CD4-positive, alpha-beta T cell treated with Interleukin-15 for 1 hour (primary cell): ENCODE measurements around the gene F10.

Experiments used
- DNase-seq: peaks from one replicate; pipeline ENCODE4 v3.0.0-alpha.2; 2020

Gene F10

DNA sequence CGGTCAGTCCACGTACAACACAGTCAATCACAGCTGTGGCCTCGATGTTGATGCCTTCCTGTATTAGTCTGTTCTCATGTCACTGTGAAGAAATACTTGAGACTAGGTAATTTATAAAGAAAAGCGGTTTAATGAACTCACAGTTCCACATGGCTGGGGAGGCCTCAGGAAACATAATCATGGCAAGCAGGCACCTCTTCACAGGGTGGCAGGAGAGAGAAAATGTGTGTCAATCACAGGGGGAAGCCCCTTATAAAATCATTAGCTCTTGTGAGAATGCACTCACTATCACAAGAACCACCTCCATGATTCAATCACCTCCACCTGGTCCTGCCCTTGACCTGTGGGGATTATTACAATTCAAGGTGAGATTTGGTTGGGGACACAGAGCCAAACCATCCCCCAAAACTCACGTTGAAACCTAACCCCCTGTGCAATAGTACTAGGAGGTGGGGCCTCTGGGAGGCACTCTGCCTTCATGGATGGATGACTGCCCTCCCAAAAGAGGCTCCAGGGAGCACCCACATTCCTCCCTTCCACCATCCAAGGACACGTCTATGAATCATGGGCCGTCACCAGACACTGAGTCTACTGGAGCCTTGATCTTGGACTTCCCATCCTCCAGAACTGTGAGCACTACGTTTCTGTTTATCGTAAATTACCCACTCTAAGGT is 33.5 kb downstream of the F10 start:
- no peak for DNase-seq

DNA sequence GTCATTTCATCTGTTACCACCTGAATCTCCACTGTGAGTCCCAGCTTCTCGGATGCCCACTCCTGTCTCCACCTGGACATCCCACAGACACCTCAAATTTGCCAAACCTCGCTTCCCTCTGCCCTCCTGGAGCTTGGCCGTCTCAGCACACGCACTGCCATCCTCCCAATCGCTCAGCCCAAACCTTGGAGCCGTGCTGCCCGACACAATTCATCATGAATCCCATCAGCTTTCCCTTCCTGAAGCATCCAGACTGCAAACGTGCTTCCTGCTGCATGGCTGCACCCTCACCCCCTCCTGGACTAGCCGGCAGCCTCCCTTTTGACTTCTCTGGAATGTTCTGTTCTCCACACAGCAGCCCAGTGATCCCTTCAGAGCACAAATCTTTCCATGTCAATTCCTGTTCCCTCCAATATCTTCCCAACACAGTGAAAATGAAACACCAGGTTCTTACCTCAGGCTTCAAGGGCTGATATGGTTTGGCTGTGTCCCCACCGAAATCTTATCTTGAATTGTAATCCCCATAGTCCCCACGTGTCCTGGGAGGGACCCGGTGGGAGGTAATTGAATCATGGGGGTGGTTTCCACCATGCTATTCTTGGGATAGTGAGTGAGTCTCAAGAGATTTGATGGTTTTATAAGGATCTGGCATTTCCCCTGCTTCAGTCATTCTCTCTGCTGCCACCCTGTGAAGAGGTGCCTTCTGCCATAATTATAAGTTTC is 34.8 kb downstream of the F10 start:
- DNase-seq = no peak

DNA sequence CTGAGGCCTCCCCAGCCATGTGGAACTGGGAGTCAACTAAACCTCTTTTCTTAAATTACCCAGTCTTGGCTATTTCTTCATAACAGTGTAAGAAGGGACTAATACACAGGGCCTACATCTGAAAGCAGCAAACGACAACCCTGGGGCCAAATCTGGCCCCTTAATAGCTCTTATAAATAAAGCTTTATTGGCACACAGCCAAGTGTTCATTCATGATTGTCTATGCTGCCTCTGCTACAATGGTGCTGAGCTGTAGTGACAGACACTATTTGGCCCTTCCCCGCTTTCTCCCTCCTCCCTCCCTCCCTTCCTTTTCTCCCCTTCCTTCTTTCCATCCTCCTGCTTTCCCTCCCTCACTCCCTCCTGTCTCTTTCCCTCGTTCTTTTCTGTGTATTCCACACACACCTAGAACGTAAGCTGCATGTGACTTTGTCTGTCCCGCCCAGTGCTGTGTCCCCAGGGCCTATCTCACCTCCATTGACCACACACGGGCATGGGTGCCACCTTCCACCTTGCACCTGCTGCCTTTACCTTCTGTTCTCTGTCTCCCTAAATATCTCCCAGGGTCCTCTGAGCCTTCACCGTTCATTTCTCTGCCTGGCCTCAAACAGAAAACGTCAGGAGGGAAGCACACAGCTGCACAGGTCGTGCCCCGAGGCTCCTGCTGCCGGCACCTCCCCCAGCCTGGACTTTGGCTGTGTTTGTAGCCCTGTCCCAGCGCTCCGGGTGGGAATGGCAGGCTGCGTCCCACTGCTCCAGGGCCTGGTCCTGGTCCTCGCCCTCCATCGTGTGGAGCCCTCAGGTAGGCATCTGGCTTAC is 35.5 kb downstream of the F10 start, which contains the start of gene PROZ:
PROZ (plus strand) TSS at position 720 of the 819 bp plus-strand sequence; CDS start at position 733, 13 bp downstream.
- DNase-seq = no peak

DNA sequence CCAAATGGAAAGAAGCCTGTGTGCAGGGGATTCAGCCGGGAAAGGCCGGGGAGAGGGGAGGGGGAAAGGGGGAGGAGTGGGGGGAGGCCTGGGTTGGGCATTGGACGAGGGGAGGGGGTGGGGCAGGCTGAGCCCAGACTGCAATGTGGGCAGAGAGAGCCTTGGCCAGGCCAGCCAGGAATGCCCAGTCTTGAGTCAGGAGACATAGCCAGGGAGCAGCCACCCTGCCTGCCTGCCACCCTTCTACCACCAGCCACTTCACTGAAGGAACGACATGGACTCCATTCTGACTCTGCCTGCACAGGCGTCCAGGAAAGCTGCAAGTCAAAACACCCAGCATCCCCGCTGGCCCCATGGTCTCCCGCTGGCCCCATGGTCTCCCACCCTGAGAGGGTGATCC is 36.3 kb downstream of the F10 start:
- no peak for DNase-seq

DNA sequence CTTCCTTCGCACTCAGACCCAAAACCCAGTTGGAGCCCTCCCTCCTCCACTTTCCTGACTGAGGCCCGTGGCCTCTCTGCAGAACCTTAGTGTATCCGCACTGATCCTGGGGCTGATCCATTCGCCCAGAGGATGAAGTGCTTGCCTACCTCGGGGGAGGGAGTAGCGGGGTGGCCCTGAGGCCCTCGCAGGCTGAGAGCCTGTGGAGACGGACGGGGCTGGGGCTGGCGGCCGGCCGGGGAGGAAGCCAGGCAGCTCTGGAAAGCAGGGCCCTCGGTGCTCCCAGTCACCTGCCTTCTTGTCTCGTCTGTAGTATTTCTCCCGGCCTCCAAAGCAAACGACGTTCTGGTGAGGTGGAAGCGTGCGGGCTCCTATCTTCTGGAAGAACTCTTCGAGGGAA is 37.1 kb downstream of the F10 start:
- DNase-seq = no peak

DNA sequence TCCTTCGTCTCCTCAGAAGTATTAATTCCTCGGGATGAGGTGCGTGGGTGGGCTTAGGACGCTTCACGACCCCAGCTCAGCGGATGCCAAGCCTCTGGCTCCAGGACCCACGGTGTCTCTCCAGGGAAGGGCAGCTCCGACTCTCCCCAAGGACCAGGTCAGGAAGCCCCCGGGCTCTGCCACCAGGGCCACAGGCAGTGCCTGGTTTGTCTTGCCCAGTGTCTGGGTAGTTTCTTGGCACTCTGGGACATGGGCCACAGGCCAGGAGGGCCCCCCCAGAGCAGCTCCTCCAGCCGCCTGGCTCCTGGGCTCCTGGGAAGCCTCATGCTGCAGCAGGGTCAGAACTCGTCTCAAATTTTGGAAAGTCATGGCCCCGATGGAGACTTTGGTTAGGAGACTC is 38.4 kb downstream of the F10 start:
- no peak for DNase-seq

DNA sequence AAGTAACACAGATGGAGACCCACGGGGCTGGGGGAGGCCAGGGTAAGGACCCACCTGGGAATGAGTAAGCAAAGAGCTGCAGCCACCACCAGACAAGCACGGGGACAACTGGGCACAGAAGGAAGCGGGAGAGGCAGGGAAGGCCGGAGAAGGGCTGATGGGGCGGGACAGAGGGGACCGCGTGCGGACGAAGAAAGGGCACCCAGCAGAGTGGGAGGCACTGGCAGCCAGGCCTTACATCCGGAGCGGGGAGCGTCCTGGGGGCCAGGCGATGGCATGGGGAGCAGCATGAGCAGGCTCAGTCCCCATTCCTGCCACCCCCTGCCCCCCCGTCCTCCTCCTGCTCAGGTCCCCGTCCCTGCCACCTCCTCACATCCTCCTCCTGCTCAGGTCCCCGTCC is 38.8 kb downstream of the F10 start:
- no peak for DNase-seq

DNA sequence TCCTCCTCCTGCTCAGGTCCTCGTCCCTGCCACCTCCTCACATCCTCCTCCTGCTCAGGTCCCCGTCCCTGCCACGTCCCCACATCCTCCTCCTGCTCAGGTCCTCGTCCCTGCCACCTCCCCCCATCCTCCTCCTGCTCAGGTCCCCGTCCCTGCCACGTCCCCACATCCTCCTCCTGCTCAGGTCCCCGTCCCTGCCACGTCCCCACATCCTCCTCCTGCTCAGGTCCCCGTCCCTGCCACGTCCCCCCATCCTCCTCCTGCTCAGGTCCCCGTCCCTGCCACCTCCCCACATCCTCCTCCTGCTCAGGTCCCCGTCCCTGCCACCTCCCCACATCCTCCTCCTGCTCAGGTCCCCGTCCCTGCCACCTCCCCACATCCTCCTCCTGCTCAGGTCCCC is 39.4 kb downstream of the F10 start:
- DNase-seq = peak; percentile 6

DNA sequence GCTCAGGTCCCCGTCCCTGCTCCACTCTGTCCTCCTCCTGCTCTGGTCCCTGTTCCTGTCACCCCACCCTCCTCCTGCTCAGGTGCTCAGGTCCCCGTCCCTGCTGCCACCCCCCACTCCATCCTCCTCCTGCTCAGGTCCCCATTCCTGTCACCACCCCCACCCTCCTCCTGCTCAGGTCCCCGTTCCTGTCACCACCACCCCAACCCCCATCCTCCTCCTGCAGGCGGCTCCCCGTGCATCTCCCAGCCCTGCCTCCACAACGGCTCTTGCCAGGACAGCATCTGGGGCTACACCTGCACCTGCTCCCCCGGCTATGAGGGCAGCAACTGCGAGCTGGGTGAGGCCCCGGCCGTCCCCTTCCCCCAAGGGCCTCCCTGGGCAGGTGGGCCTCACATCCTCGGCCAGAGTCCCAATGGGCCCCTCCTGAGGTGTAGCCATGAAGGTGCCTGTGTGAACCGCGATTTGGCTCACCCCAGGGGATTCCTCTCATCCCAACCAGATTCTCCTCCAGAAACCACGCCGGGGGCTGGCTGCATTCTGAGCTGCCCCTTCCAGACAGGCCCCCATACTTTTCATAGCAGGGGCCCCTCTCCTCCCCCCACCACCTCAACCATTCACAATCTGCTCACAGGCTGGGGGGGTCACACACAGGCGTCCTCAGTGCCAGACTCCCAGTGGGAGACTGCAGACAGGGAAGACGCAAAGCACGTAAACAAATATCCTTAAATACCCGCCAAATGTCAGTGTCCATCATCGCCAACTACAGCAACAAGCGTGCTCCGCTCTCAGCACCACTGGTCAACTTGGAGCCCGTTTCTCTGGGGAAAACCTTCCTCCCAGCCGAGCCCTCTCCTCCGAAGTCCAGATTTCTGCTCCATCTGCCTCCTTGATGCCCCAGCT is 40.4 kb downstream of the F10 start:
- DNase-seq = peak; percentile 6

DNA sequence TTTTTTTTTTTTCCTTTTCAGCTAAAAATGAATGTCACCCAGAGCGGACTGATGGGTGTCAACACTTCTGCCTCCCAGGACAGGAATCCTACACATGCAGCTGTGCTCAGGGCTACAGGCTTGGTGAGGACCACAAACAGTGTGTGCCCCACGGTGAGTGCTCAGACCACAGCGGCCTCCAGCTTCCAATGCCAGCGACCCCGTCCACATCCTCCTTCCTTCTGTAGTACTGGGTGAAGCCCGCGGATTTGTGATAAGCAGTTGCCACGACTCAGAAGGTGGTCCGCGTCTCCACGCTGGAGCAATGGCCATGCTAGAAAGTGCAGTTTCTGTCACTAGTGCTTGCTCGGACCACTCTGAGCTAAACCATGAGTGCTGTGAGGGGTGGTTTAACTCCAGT is 41.9 kb downstream of the F10 start:
- peak; percentile 15 for DNase-seq

DNA sequence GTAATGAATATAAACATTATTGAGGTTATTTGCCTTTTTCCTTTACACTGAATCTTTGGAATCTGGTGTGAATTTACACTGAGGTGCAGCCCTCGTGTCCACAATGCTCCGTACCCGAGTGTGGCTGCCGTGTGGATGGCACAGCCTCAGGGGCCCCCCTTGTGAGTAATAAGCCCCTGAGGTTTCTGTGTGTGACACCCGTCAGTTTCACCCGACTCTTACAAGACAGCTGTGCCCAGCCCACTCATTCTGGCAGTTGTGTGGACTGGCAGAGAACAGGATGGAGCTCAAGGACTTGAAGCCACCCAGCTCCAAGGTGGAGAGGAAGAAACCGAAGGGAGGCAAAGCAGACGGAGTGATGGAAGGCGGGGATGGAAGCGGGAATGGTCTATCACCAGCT is 43.7 kb downstream of the F10 start:
- DNase-seq = no peak

DNA sequence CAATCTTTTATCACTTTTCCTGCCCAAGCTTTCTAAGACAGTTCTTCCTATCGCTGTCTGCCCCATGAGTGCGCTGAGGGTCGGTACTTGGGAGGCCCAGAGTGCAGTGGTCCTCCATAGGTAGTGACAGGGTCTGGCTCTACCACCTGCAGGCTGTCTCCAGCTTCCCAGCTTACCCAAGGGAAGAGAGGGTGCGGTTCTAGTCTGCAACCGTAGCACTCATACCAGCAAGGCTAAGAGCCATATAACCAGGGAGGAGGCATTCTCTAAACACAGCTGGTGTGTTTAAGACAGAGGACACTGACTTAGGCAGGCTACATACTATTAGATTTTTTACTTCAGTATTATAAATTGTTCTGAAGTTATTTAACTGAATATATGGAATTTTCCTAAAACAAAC is 44.1 kb downstream of the F10 start:
- no peak for DNase-seq

DNA sequence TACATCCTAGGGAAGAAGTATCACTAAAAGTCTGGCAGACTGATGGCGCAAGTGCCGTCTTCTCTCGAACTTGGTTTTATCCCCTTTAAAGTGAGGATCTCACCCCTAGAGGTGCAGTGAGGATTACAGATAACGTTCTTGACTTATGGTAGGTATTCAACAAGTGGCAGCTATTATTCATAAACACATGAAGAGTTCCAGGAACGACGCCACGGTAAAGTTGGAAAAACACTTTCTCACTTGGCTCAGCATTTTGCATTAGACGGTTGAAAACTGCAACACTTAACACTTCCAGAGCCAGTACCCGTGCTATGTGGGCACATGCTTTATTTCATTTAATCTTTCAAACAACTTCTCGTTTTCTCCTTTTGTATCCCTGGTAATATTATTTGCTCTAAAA is 44.6 kb downstream of the F10 start:
- DNase-seq = no peak

DNA sequence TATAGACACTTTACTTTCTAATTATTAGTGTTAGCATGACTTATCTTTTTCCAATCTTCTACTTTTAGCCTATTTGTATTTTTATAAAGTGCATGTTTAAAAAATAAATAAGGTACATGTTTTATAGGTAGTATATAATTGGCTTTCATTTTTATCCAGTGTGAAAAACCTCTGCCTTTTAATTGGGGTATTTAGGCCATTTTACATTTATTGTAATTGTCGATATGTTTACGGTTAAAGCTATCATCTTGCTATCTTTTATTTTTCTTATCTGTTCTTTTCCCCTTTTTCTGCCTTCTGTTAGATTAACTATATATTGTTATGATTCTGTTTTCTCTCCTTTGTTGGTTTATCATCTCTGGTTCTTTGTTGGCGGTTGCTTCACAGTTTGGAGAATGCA is 45.0 kb downstream of the F10 start:
- no peak for DNase-seq

DNA sequence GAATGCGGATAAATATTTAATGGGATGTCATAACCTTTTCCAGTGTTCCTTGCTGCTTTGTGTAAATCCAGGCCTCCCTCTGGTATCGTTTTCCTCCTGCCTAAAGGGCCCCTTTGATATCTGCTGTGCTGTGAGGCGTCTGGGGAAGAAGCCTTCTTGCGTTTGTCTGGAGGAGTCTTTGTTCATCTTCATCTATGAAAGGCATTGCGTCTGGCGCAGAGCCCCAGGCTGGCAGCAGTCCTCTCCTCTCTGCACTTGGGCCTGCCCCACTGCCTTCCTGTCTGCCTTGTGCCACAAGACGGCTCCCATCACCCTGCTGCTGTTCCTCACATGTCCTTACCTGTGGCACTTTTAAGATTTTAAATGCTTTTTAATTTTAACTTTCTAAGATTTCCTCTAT is 45.6 kb downstream of the F10 start:
- no peak for DNase-seq

DNA sequence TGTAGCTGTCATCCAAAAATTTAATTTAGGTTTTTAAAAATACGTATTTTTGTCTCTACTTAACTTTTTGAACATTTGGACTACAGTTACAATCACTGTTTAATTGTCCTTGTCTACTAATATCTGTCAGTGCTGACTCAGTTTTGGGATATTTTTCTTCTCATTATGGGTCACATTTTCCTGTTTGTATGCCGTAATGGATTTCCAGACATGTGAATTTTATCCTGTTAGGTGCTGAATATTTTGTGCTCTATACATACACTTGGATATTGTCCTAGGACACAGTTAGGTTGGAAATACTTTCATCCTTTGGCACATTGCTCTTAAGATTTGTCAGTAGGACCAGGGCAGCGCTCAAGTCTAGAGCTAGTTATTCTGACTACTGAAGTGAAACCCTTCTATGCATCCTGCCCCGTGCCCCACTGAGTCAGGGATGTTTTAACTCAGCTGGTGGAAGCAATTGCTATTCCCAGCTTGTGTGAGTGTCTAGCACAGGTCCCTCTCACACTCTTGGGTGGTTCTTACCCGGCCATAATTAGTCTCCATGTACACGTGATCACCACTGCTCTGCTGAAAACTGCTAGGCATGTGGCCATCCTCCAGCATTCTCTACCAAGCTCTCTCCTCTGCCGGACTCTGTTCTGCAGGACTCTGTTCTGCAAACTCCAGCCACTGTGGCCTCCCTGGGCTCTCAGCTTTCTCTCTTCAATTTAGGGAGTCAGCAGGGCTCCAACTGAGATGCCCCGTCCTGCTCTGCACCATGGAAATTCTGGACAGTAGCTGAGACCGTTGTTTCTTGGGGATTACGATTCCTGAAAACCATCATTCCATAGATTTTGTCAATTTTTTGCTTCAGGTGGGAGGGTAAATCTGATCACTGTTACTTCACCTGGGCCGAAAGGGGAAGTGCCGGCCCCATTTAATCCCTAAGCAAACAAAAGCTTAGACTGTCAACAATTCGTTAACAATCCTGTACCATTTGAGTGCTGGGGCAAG is 47.0 kb downstream of the F10 start:
- no peak for DNase-seq

DNA sequence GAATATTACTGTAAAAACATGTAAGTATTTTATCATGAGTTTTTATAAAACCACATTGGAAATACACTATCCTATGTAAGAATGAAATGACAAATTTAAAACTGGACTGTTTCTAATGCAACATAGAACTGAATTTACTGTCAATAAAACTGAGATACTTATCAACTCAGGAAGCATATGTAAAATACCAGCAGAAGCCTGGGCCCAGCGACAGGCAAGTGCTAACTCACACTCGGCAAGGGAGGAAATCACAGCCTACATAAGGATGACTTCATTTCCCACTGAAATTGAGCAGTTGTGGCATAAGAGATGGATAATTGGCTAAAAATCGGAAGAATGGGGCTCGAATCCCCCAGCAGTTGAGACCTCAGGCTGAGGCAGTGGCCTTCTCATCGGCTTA is 47.9 kb downstream of the F10 start:
- DNase-seq = no peak

DNA sequence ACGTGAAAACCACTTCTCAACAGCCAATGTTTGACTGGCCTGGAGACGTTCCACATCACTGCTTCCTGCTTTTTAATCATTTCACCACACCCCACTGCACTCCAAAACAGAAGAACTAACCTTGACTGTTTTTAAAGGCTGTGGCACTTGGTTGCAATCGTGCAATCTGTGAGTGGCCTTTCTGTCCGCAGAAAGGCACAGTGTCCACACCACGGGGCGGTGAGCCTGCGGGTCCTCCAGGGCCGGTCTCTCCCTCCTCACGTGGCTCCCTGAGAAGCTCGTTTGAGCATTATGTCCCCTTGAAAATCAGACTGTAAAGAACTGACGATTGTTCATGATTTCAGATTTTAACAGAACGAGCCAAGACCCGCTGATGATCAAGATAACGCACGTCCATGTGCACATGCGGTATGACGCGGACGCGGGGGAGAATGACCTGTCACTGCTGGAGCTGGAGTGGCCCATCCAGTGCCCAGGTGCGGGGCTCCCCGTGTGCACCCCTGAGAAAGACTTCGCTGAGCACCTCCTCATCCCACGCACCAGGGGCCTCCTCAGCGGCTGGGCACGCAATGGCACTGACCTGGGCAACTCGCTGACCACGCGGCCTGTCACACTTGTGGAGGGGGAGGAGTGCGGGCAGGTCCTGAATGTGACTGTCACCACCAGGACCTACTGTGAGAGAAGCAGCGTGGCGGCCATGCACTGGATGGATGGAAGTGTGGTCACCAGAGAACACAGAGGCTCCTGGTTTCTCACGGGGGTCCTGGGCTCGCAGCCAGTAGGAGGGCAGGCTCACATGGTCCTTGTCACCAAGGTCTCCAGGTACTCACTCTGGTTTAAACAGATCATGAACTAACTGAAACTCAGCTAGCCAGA is 48.9 kb downstream of the F10 start:
- DNase-seq = no peak

DNA sequence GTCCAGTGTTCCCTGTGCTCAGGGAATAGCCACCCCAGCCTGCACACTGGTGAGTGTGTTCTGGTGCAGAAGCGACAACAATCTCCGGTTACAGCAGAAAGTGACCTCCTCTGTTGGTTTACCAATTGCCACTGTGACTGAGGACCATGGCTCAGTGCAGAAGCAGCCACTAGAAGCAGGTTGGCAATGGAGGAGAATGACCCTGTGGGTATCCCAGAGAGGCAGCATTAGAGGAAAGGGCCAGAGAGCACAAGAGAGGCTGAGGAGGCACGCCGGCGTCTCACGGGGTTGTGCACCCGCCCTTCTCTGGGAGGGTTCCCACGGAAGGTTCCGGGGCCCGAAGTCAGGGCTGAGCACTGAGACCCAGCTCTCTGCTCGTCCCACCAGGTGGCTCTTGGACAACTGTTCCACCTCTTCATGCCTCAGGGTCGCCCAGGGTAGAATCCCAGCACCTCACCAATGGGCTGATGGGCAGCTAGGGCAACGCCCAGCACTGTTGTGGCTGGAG is 49.9 kb downstream of the F10 start:
- no peak for DNase-seq

DNA sequence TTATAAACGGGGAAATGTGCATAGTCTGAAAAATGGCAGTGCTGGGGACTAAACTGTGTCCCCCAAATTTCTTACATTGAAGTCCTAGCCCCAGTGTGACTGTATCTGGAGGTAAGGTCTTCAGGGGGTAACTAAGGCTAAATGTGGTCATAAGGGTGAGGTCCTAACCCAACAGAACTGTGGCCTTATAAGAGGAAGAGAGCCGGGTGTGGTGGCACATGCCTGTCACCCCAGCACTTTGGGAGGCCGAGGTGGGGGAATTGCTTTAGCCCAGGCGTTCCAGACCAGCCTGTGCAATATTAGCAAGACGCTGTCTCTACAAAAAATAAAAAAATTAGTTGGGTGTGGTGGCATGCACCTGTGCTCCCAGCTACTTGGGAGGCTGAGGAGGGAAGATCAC is 53.7 kb downstream of the F10 start:
- peak; percentile 86 for DNase-seq
